Osteoblast (primary cell): Measurements from ENCODE around the gene CEP104. TPM values are rescaled to one million over a fixed set of nuclear protein-coding genes. Genes with fewer than 3 reads are reported as not detected.

Experiments
- DNase-seq: peaks from one replicate; pipeline ENCODE4 v3.0.0; 2011; ENCODE audit warnings: low spot score, mixed read lengths; ENCODE audit not compliant: insufficient read length; ENCODE audit errors: missing footprints
- H2AFZ ChIP-seq: 2 replicates; pipeline ENCODE4 v1.6.0; 2011; ENCODE audit warnings: mild to moderate bottlenecking, low read length
- H3K27ac ChIP-seq: 2 replicates; pipeline ENCODE4 v1.5.1; 2011; ENCODE audit warnings: mild to moderate bottlenecking, low read depth, low read length, moderate library complexity
- H3K27me3 ChIP-seq: 2 replicates; pipeline ENCODE4 v1.6.0; 2012; ENCODE audit warnings: mild to moderate bottlenecking, control low read depth, inconsistent platforms, low read length, moderate library complexity; ENCODE audit not compliant: insufficient read depth
- H3K36me3 ChIP-seq: 2 replicates; pipeline ENCODE4 v1.5.1; 2011; ENCODE audit warnings: mild to moderate bottlenecking, low read length, control low read depth, moderate library complexity; ENCODE audit not compliant: insufficient read depth
- H3K4me1 ChIP-seq: 2 replicates; pipeline ENCODE4 v1.5.1; 2011; ENCODE audit warnings: mild to moderate bottlenecking, low read length, control low read depth, moderate library complexity; ENCODE audit not compliant: insufficient read depth
- H3K4me2 ChIP-seq: 2 replicates; pipeline ENCODE4 v1.6.0; 2011; ENCODE audit warnings: mild to moderate bottlenecking, low read length; ENCODE audit not compliant: insufficient read depth
- H3K4me3 ChIP-seq: fragments of 200-600 bp; sonication (generic); 3 replicates; pipeline ENCODE4 v1.5.1; 2012; ENCODE audit warnings: mild to moderate bottlenecking, low read length, inconsistent platforms; ENCODE audit not compliant: insufficient read depth
- H3K79me2 ChIP-seq: 2 replicates; pipeline ENCODE4 v1.6.0; 2012; ENCODE audit warnings: mild to moderate bottlenecking, low read length, control low read depth, inconsistent platforms; ENCODE audit not compliant: insufficient read depth
- H3K9me3 ChIP-seq: 2 replicates; pipeline ENCODE4 v1.5.1; 2011; ENCODE audit warnings: low read depth, low read length, control low read depth
- H4K20me1 ChIP-seq: 2 replicates; pipeline ENCODE4 v1.6.0; 2012; ENCODE audit warnings: mild to moderate bottlenecking, low read length, control low read depth; ENCODE audit not compliant: insufficient read depth
- small RNA-seq: library from RNA; depleted of rRNA; stranded (forward); fragments of <200 nt; gene quantifications from one replicate; pipeline ENCODE3, GENCODE V24; 2012
- total RNA-seq: library from RNA; depleted of rRNA; stranded (reverse); fragments of >200 nt; gene quantifications from 2 replicates; pipeline ENCODE4 v1.2.3, GENCODE V29; 2012
- TF ChIP-seq, protein P1 (sequence below): IDR thresholded peaks from 2 replicates; pipeline ENCODE4 v1.5.1; 2011; ENCODE audit warnings: mild to moderate bottlenecking, low read depth, low read length, moderate library complexity; ENCODE audit errors: extremely low read depth

The CEP104 gene
- total RNA-seq, 1 donor, result 21.7 TPM

DNA sequence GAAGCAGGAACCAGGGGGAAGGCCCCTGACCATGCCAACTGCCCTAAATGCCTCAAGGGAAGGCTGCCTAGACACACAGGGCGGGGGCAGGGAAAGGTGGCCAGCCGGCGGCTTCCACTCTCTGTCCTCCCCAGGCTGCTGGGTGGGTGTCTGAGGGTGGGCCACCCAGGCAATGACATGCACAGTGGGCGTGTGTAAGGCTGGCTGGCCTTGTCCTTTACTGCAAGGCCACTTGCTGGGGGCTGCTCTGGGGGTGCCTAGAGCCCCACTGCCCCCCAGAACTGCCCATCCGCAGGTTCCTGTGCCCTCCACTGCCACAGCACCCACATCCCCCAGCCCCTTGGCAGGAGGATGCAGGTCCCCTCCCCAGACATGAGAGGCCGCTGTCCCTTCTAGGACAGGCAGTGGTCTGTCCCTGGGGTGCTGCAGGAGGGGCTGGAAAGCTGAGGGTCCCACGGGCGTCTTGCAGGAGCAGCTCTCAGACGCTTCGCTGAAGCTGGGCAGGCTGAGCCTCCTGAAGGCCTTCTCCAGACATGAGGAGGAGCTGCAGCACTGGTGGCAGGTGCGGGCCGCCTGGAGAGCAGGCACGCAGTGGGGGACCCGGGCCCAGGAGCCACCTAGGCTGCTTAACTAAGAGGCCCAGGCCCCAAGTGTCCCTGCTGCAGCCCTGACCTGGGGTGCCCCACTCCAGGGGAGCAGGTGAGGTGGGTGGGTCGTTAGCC is 94.7 kb downstream of the CEP104 start:
- Histone ChIP-seq H3K79me2 (no peaks in the 10 kb centered on the region), H3K27me3 (peaks cover 9% of the 10 kb centered on the region), H3K4me3 (no peak overlapping the region), H3K4me2 (no peak overlapping the region), H4K20me1 (no peaks in the 10 kb centered on the region), H3K9me3 (no peaks in the 10 kb centered on the region), H3K36me3 (no peaks in the 10 kb centered on the region), H2AFZ (no peak overlapping the region), H3K27ac (no peak overlapping the region), H3K4me1 (no peaks in the 10 kb centered on the region)
- TF ChIP-seq, protein P1, sequence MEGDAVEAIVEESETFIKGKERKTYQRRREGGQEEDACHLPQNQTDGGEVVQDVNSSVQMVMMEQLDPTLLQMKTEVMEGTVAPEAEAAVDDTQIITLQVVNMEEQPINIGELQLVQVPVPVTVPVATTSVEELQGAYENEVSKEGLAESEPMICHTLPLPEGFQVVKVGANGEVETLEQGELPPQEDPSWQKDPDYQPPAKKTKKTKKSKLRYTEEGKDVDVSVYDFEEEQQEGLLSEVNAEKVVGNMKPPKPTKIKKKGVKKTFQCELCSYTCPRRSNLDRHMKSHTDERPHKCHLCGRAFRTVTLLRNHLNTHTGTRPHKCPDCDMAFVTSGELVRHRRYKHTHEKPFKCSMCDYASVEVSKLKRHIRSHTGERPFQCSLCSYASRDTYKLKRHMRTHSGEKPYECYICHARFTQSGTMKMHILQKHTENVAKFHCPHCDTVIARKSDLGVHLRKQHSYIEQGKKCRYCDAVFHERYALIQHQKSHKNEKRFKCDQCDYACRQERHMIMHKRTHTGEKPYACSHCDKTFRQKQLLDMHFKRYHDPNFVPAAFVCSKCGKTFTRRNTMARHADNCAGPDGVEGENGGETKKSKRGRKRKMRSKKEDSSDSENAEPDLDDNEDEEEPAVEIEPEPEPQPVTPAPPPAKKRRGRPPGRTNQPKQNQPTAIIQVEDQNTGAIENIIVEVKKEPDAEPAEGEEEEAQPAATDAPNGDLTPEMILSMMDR, result no peak
- DNase-seq, result peak; percentile 37

Small RNA genes lying within 50 kb of the gene (small RNA-seq; reads per million reads assigned to genes)
- gene RN7SL574P, result not detected

Other genes with a start within 250 kb of the CEP104 start
- 61.9 and 85.4 TPM in 2 replicates for gene MEGF6, start 245.7 kb downstream of the CEP104 start, total RNA-seq
- 30.9 and 35.8 TPM in 2 replicates for gene TPRG1L, start 232.2 kb downstream of the CEP104 start, total RNA-seq
- 9.8 and 12.4 TPM in 2 replicates for gene WRAP73, start 207.1 kb downstream of the CEP104 start, total RNA-seq
- not detected in 2 replicates for gene TP73, start 204.7 kb downstream of the CEP104 start, total RNA-seq
- gene CCDC27, start 104.8 kb downstream of the CEP104 start, total RNA-seq, result not detected in 2 replicates
- not detected in 2 replicates for gene SMIM1, start 84.5 kb downstream of the CEP104 start, total RNA-seq
- 24.5 and 30.0 TPM in 2 replicates for gene LRRC47, start 60.7 kb downstream of the CEP104 start, total RNA-seq
- 5.1 and 8.3 TPM in 2 replicates for gene DFFB, start 265 bp upstream of the CEP104 start, total RNA-seq
- gene C1orf174, start 43.1 kb upstream of the CEP104 start, total RNA-seq, result 27.1 and 29.3 TPM in 2 replicates